ENCODE results near the gene PIP5KL1.

PIP5KL1 gene

GRCh38 chr9:127962278-127962677 lies 31.7 kb upstream of the PIP5KL1 start:
- Histone ChIP-seq H3K9ac (ENCODE audit: low read length) (no peak overlapping the region), H3K4me3 (ENCODE audit: low read length) (no peak overlapping the region), H3F3A (ENCODE audit: insufficient read depth, low read length) (no peaks in the 10 kb centered on the region), H4K20me1 (ENCODE audit: insufficient read depth, low read length) (no peaks in the 10 kb centered on the region; the same call in 1 of the 2 replicates), H3K4me1 (ENCODE audit: low read length) (no peaks in the 10 kb centered on the region), H3K36me3 (replicated peaks; ENCODE audit: insufficient read depth, low read length) (no peaks in the 10 kb centered on the region), H3K9me3 (replicated peaks; ENCODE audit: insufficient read depth, low read length) (no peaks in the 10 kb centered on the region), H3K27me3 (replicated peaks; ENCODE audit: insufficient read depth, low read length) (no peaks in the 10 kb centered on the region), H3K79me2 (ENCODE audit: low read length) (peaks cover 97% of the 10 kb centered on the region), H3K4me2 (ENCODE audit: low read depth, low read length) (no peak overlapping the region), H3K9me2 (replicated peaks; ENCODE audit: insufficient read depth, low read length) (no peaks in the 10 kb centered on the region), H2AFZ (ENCODE audit: low read length) (no peak overlapping the region), H3K27ac (ENCODE audit: low read length) (no peak overlapping the region)
- TF ChIP-seq EZH2phosphoT487 (IDR thresholded peaks at IDR 0.05; ENCODE audit: low read length), result no peak
- no peak for TF ChIP-seq CTCF (IDR thresholded peaks at IDR 0.05; ENCODE audit: low read length)
- TF ChIP-seq EZH2 (optimal IDR thresholded peaks at IDR 0.05; ENCODE audit: low read depth, low read length), result no peak
- DNase-seq, result no peak

DNA sequence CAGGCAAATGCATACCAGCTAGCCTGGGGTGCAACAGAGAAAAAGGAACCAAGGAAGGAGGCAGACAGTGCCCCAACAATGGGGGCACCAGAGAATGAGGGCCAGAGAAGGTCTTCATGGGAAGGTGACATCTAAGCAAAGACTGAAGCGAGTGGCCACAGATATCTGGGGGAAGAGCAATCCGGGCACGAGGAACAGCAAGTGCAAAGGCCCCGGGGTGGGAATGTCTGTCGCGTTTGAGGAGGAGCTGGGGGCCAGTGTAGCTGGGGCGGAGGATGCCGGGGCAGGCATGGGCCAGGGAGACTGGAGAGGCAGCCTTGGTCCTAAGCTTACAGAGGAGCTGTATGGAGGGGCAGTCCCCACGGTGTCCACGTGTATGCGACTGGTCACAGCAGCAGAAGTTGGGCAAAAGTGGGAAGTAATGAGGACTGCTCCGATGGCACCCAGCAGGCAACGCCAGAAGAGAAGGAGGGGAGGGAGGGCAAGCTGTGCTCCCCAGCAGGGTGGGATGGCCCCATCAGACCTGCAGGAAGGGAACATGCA lies 31.1 kb upstream of the PIP5KL1 start:
- Histone ChIP-seq H3K4me3 (ENCODE audit: low read length) (no peak overlapping the region), H4K20me1 (ENCODE audit: insufficient read depth, low read length) (no peaks in the 10 kb centered on the region; the same call in 1 of the 2 replicates), H3K27ac (ENCODE audit: low read length) (no peak overlapping the region), H3K9me3 (replicated peaks; ENCODE audit: insufficient read depth, low read length) (no peaks in the 10 kb centered on the region), H2AFZ (ENCODE audit: low read length) (no peak overlapping the region), H3K9ac (ENCODE audit: low read length) (no peak overlapping the region), H3K79me2 (ENCODE audit: low read length) (peaks cover 97% of the 10 kb centered on the region), H3F3A (ENCODE audit: insufficient read depth, low read length) (no peaks in the 10 kb centered on the region), H3K4me2 (ENCODE audit: low read depth, low read length) (no peak overlapping the region), H3K27me3 (replicated peaks; ENCODE audit: insufficient read depth, low read length) (no peaks in the 10 kb centered on the region), H3K4me1 (ENCODE audit: low read length) (no peaks in the 10 kb centered on the region), H3K36me3 (replicated peaks; ENCODE audit: insufficient read depth, low read length) (no peaks in the 10 kb centered on the region), H3K9me2 (replicated peaks; ENCODE audit: insufficient read depth, low read length) (no peaks in the 10 kb centered on the region)
- TF ChIP-seq EZH2phosphoT487 (IDR thresholded peaks at IDR 0.05; ENCODE audit: low read length) (no peak), EZH2 (optimal IDR thresholded peaks at IDR 0.05; ENCODE audit: low read depth, low read length) (no peak), CTCF (IDR thresholded peaks at IDR 0.05; ENCODE audit: low read length) (no peak)
- no peak for DNase-seq

DNA sequence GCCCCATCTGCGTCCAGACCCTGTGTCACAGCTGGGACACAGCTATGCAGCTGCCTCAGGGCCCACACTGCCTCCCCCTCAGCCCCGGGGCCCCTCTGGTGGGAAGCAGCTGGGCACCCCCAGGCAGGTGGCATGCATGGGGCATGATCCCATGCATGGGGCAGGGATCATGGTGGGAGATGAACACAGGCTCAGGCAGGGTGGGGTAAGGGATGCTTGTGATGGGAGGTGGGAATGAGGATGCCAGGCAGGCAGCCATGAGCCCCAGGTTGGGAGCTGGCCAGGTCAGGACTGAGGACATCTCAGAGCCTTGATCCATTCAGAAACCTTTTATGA lies 30.5 kb upstream of the PIP5KL1 start:
- no peak for DNase-seq
- H3K27ac ChIP-seq (ENCODE audit: low read length), result no peak overlapping the region
- TF ChIP-seq EZH2phosphoT487 (IDR thresholded peaks at IDR 0.05; ENCODE audit: low read length), result no peak
- no peak for TF ChIP-seq CTCF (IDR thresholded peaks at IDR 0.05; ENCODE audit: low read length)
- no peak for TF ChIP-seq EZH2 (optimal IDR thresholded peaks at IDR 0.05; ENCODE audit: low read depth, low read length)
- no peaks in the 10 kb centered on the region for H3K9me2 ChIP-seq (replicated peaks; ENCODE audit: insufficient read depth, low read length)
- no peaks in the 10 kb centered on the region for H3K36me3 ChIP-seq (replicated peaks; ENCODE audit: insufficient read depth, low read length)
- H4K20me1 ChIP-seq (ENCODE audit: insufficient read depth, low read length), result no peaks in the 10 kb centered on the region; the same call in 1 of the 2 replicates
- no peak overlapping the region for H2AFZ ChIP-seq (ENCODE audit: low read length)
- H3K4me2 ChIP-seq (ENCODE audit: low read depth, low read length), result no peak overlapping the region
- H3K4me1 ChIP-seq (ENCODE audit: low read length), result peaks cover under 1% of the 10 kb centered on the region
- no peak overlapping the region for H3K4me3 ChIP-seq (ENCODE audit: low read length)
- H3K79me2 ChIP-seq (ENCODE audit: low read length), result peaks cover 95% of the 10 kb centered on the region
- H3K27me3 ChIP-seq (replicated peaks; ENCODE audit: insufficient read depth, low read length), result no peaks in the 10 kb centered on the region
- H3F3A ChIP-seq (ENCODE audit: insufficient read depth, low read length), result peaks cover under 1% of the 10 kb centered on the region; the same call in 1 of the 2 replicates
- no peak overlapping the region for H3K9ac ChIP-seq (ENCODE audit: low read length)
- no peaks in the 10 kb centered on the region for H3K9me3 ChIP-seq (replicated peaks; ENCODE audit: insufficient read depth, low read length)

Measured in MM.1S (cell line).